WTC11 (cell line): Measurements from ENCODE around the gene MMP24OS. TPM values are rescaled to one million over a fixed set of nuclear protein-coding genes. Genes with fewer than 3 reads are reported as not detected.

Experiments
- ATAC-seq: fragments of 200-7000 bp; cut with Tn5 transposase; 2 replicates; pipeline ENCODE4 v1.10.0; 2021; ENCODE audit warnings: mild to moderate bottlenecking, moderate library complexity
- CTCF ChIA-PET: fragments of 300-600 bp; sonication (Branson Sonifier 250); formaldehyde crosslinking; loops from one replicate; lab custom pipeline; 2021; ENCODE audit warnings: antibody characterized with exemption; lab: Charles Lee
- POLR2A ChIA-PET: fragments of 350-600 bp; sonication (Branson Sonifier 250); formaldehyde crosslinking; loops from one replicate; lab custom pipeline; 2021; ENCODE audit warnings: antibody characterized with exemption; lab: Charles Lee
- DNase-seq: peaks from one replicate; pipeline ENCODE4 v3.0.0; 2021; ENCODE audit warnings: low spot score
- H3K27ac Mint-ChIP-seq: 2 replicates; pipeline ENCODE4 v1.8.0; 2021; ENCODE audit warnings: mixed read lengths
- H3K27me3 Mint-ChIP-seq: 2 replicates; pipeline ENCODE4 v1.8.0; 2021; ENCODE audit warnings: low read depth, mild to moderate bottlenecking, moderate library complexity, mixed read lengths
- H3K36me3 Mint-ChIP-seq: 2 replicates; pipeline ENCODE4 v1.8.0; 2021; ENCODE audit warnings: mixed read lengths
- H3K4me1 Mint-ChIP-seq: 2 replicates; pipeline ENCODE4 v1.8.0; 2022; ENCODE audit warnings: mixed read lengths
- H3K4me3 Mint-ChIP-seq: 2 replicates; pipeline ENCODE4 v1.8.0; 2021; ENCODE audit warnings: mild to moderate bottlenecking, moderate library complexity, mixed read lengths
- H3K9me3 Mint-ChIP-seq: 2 replicates; pipeline ENCODE4 v1.8.0; 2021; ENCODE audit warnings: mixed read lengths
- ATF3 ChIP-seq: sonication (generic); formaldehyde crosslinking; conservative IDR thresholded peaks from 2 replicates; pipeline ENCODE4 v1.8.1; 2022; ENCODE audit warnings: mild to moderate bottlenecking, missing genetic modification reagents
- CTCF ChIP-seq: fragments of 200-600 bp; IDR thresholded peaks from 2 replicates; pipeline ENCODE4 v1.8.0; 2022; ENCODE audit warnings: antibody characterized with exemption
- EMX1 ChIP-seq: fragments of 250-450 bp; sonication (Bioruptor Pico); IDR thresholded peaks from 2 replicates; pipeline ENCODE4 v1.8.0; 2021; ENCODE audit warnings: mild to moderate bottlenecking
- FOXJ3 ChIP-seq: sonication (generic); formaldehyde crosslinking; IDR thresholded peaks from 2 replicates; pipeline ENCODE4 v1.9.0; 2021; ENCODE audit warnings: missing genetic modification reagents, mild to moderate bottlenecking, borderline replicate concordance
- FOXP1 ChIP-seq: sonication (generic); formaldehyde crosslinking; IDR thresholded peaks from 2 replicates; pipeline ENCODE4 v1.8.0; 2022; ENCODE audit warnings: missing genetic modification reagents, mild to moderate bottlenecking, moderate library complexity, borderline replicate concordance
- FOXP4 ChIP-seq: sonication (generic); formaldehyde crosslinking; IDR thresholded peaks from 2 replicates; pipeline ENCODE4 v1.8.0; 2022; ENCODE audit warnings: mild to moderate bottlenecking, missing genetic modification reagents
- GRHL2 ChIP-seq: fragments of 250-450 bp; sonication (Bioruptor Pico); IDR thresholded peaks from 2 replicates; pipeline ENCODE4 v1.8.0; 2022; ENCODE audit warnings: mild to moderate bottlenecking, moderate library complexity; ENCODE audit not compliant: insufficient replicate concordance, severe bottlenecking
- GTF2I ChIP-seq: fragments of 250-450 bp; sonication (Bioruptor Pico); conservative IDR thresholded peaks from 2 replicates; pipeline ENCODE4 v1.4.0; 2021; ENCODE audit warnings: mild to moderate bottlenecking
- NFE2L1 ChIP-seq: sonication (generic); formaldehyde crosslinking; IDR thresholded peaks from 2 replicates; pipeline ENCODE4 v1.8.1; 2023; ENCODE audit warnings: missing genetic modification reagents
- PRRX2 ChIP-seq: fragments of 250-450 bp; sonication (Bioruptor Pico); IDR thresholded peaks from 2 replicates; pipeline ENCODE4 v1.8.0; 2021; ENCODE audit warnings: mild to moderate bottlenecking
- SMAD4 ChIP-seq: sonication (generic); formaldehyde crosslinking; IDR thresholded peaks from 2 replicates; pipeline ENCODE4 v1.8.0; 2022; ENCODE audit warnings: mild to moderate bottlenecking, missing genetic modification reagents
- ZBTB21 ChIP-seq: sonication (generic); formaldehyde crosslinking; IDR thresholded peaks from 2 replicates; pipeline ENCODE4 v1.8.1; 2023; ENCODE audit warnings: mild to moderate bottlenecking, missing genetic modification reagents, borderline replicate concordance
- ZNF121 ChIP-seq: sonication (generic); formaldehyde crosslinking; IDR thresholded peaks from 2 replicates; pipeline ENCODE4 v1.8.0; 2023; ENCODE audit warnings: missing genetic modification reagents
- ZNF512 ChIP-seq: sonication (generic); formaldehyde crosslinking; IDR thresholded peaks from 2 replicates; pipeline ENCODE4 v1.8.1; 2022; ENCODE audit warnings: missing genetic modification reagents, borderline replicate concordance
- total RNA-seq: library from RNA; stranded (reverse); gene quantifications from 3 replicates; pipeline ENCODE4 v1.2.3, GENCODE V29; 2021
- TF ChIP-seq, protein P1 (sequence below): sonication (generic); formaldehyde crosslinking; conservative IDR thresholded peaks from 2 replicates; pipeline ENCODE4 v1.8.1; 2023; ENCODE audit warnings: mild to moderate bottlenecking, low read depth, missing genetic modification reagents, moderate library complexity
- TF ChIP-seq, protein P2 (sequence below): fragments of 250-450 bp; sonication (Bioruptor Pico); IDR thresholded peaks from 2 replicates; pipeline ENCODE4 v1.8.0; 2021; ENCODE audit warnings: mild to moderate bottlenecking
- TF ChIP-seq, protein P3 (sequence below): sonication (generic); formaldehyde crosslinking; IDR thresholded peaks from 2 replicates; pipeline ENCODE4 v1.8.0; 2022; ENCODE audit warnings: mild to moderate bottlenecking, missing genetic modification reagents
- TF ChIP-seq, protein P4 (sequence below): sonication (generic); formaldehyde crosslinking; IDR thresholded peaks from 2 replicates; pipeline ENCODE4 v1.8.0; 2023; ENCODE audit warnings: missing genetic modification reagents, mild to moderate bottlenecking, borderline replicate concordance

Gene MMP24OS
- total RNA-seq, 1 experiment from 2014 or later = 50.6 TPM

GRCh38 chr20:35284267-35284991 is 6.5 kb upstream of the MMP24OS start, which contains the start of gene EIF6 (continued):
- peak; percentile 60; the same call in 1 of the 2 replicates for TF ChIP-seq FOXP4 (CRISPR knock-in tag)
- no peak for TF ChIP-seq SMAD4
- TF ChIP-seq FOXP1 (CRISPR knock-in tag) = 0 out of 2 replicates have a peak, but pooled peaks have one; percentile 39
- TF ChIP-seq, protein P1, sequence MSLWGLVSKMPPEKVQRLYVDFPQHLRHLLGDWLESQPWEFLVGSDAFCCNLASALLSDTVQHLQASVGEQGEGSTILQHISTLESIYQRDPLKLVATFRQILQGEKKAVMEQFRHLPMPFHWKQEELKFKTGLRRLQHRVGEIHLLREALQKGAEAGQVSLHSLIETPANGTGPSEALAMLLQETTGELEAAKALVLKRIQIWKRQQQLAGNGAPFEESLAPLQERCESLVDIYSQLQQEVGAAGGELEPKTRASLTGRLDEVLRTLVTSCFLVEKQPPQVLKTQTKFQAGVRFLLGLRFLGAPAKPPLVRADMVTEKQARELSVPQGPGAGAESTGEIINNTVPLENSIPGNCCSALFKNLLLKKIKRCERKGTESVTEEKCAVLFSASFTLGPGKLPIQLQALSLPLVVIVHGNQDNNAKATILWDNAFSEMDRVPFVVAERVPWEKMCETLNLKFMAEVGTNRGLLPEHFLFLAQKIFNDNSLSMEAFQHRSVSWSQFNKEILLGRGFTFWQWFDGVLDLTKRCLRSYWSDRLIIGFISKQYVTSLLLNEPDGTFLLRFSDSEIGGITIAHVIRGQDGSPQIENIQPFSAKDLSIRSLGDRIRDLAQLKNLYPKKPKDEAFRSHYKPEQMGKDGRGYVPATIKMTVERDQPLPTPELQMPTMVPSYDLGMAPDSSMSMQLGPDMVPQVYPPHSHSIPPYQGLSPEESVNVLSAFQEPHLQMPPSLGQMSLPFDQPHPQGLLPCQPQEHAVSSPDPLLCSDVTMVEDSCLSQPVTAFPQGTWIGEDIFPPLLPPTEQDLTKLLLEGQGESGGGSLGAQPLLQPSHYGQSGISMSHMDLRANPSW (CRISPR knock-in tag) = no peak
- no peak for TF ChIP-seq CTCF
- no peak for TF ChIP-seq ATF3 (CRISPR knock-in tag)
- no peak for TF ChIP-seq GRHL2
- TF ChIP-seq ZNF121 (CRISPR knock-in tag) = no peak
- no peak for TF ChIP-seq NFE2L1 (CRISPR knock-in tag)
- TF ChIP-seq PRRX2 (CRISPR knock-in tag) = no peak

- POLR2A ChIA-PET = interaction anchor here (1.2 to 2.0 kb wide), 5 partner anchors 8 to 172 kb away, joined by 4 to 12 read pairs (median 5); partner anchors contain the start of genes CEP250 and EDEM2
- H3K9me3 Mint-ChIP-seq = no peaks in the 10 kb centered on the region
- DNase-seq = no peak
- ATAC-seq = no peak; the same call in 1 of the 2 replicates
- H3K36me3 Mint-ChIP-seq = peaks cover 30% of the 10 kb centered on the region
- CTCF ChIA-PET = interaction anchor here (0.7 to 2.4 kb wide), 10 partner anchors 10 to 300 kb away, joined by 3 to 14 read pairs (median 4); no protein-coding TSS in a partner anchor
- peak overlapping the region; percentile 84 for H3K27ac Mint-ChIP-seq
- peak overlapping the region; percentile 94 for H3K4me3 Mint-ChIP-seq
- H3K4me1 Mint-ChIP-seq = peaks cover 18% of the 10 kb centered on the region
- H3K27me3 Mint-ChIP-seq = no peaks in the 10 kb centered on the region; the same call in 1 of the 2 replicates
- TF ChIP-seq ZBTB21 (CRISPR knock-in tag) (no peak), ZNF512 (CRISPR knock-in tag) (no peak), EMX1 (CRISPR knock-in tag) (no peak), GTF2I (CRISPR knock-in tag) (no peak), FOXJ3 (CRISPR knock-in tag) (no peak)
- TF ChIP-seq, protein P2, sequence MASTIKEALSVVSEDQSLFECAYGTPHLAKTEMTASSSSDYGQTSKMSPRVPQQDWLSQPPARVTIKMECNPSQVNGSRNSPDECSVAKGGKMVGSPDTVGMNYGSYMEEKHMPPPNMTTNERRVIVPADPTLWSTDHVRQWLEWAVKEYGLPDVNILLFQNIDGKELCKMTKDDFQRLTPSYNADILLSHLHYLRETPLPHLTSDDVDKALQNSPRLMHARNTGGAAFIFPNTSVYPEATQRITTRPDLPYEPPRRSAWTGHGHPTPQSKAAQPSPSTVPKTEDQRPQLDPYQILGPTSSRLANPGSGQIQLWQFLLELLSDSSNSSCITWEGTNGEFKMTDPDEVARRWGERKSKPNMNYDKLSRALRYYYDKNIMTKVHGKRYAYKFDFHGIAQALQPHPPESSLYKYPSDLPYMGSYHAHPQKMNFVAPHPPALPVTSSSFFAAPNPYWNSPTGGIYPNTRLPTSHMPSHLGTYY (CRISPR knock-in tag) = no peak
- TF ChIP-seq, protein P3, sequence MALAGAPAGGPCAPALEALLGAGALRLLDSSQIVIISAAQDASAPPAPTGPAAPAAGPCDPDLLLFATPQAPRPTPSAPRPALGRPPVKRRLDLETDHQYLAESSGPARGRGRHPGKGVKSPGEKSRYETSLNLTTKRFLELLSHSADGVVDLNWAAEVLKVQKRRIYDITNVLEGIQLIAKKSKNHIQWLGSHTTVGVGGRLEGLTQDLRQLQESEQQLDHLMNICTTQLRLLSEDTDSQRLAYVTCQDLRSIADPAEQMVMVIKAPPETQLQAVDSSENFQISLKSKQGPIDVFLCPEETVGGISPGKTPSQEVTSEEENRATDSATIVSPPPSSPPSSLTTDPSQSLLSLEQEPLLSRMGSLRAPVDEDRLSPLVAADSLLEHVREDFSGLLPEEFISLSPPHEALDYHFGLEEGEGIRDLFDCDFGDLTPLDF (CRISPR knock-in tag) = no peak
- TF ChIP-seq, protein P4, sequence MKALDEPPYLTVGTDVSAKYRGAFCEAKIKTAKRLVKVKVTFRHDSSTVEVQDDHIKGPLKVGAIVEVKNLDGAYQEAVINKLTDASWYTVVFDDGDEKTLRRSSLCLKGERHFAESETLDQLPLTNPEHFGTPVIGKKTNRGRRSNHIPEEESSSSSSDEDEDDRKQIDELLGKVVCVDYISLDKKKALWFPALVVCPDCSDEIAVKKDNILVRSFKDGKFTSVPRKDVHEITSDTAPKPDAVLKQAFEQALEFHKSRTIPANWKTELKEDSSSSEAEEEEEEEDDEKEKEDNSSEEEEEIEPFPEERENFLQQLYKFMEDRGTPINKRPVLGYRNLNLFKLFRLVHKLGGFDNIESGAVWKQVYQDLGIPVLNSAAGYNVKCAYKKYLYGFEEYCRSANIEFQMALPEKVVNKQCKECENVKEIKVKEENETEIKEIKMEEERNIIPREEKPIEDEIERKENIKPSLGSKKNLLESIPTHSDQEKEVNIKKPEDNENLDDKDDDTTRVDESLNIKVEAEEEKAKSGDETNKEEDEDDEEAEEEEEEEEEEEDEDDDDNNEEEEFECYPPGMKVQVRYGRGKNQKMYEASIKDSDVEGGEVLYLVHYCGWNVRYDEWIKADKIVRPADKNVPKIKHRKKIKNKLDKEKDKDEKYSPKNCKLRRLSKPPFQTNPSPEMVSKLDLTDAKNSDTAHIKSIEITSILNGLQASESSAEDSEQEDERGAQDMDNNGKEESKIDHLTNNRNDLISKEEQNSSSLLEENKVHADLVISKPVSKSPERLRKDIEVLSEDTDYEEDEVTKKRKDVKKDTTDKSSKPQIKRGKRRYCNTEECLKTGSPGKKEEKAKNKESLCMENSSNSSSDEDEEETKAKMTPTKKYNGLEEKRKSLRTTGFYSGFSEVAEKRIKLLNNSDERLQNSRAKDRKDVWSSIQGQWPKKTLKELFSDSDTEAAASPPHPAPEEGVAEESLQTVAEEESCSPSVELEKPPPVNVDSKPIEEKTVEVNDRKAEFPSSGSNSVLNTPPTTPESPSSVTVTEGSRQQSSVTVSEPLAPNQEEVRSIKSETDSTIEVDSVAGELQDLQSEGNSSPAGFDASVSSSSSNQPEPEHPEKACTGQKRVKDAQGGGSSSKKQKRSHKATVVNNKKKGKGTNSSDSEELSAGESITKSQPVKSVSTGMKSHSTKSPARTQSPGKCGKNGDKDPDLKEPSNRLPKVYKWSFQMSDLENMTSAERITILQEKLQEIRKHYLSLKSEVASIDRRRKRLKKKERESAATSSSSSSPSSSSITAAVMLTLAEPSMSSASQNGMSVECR = no peak
These were observed 5.7 kb upstream of the MMP24OS start for GRCh38 chr20:35283441-35284266.
